ENCODE measurements around the gene DAPK2.
"Not testable (repeated sequence)": the region's sequence is repeated elsewhere in the genome, so short reads cannot be mapped to it uniquely, and the experiment has no call there.

The DAPK2 gene

GRCh38 chr15:64060716-64061115, 14.4 kb upstream of the DAPK2 start:
- TF ChIP-seq CTCF (IDR thresholded peaks at IDR 0.05; ENCODE audit: insufficient read depth, low read length) = no peak
- TF ChIP-seq POLR2AphosphoS5 (IDR thresholded peaks at IDR 0.05; ENCODE audit: low read depth) = no peak
- TF ChIP-seq, protein P1, sequence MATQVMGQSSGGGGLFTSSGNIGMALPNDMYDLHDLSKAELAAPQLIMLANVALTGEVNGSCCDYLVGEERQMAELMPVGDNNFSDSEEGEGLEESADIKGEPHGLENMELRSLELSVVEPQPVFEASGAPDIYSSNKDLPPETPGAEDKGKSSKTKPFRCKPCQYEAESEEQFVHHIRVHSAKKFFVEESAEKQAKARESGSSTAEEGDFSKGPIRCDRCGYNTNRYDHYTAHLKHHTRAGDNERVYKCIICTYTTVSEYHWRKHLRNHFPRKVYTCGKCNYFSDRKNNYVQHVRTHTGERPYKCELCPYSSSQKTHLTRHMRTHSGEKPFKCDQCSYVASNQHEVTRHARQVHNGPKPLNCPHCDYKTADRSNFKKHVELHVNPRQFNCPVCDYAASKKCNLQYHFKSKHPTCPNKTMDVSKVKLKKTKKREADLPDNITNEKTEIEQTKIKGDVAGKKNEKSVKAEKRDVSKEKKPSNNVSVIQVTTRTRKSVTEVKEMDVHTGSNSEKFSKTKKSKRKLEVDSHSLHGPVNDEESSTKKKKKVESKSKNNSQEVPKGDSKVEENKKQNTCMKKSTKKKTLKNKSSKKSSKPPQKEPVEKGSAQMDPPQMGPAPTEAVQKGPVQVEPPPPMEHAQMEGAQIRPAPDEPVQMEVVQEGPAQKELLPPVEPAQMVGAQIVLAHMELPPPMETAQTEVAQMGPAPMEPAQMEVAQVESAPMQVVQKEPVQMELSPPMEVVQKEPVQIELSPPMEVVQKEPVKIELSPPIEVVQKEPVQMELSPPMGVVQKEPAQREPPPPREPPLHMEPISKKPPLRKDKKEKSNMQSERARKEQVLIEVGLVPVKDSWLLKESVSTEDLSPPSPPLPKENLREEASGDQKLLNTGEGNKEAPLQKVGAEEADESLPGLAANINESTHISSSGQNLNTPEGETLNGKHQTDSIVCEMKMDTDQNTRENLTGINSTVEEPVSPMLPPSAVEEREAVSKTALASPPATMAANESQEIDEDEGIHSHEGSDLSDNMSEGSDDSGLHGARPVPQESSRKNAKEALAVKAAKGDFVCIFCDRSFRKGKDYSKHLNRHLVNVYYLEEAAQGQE (IDR thresholded peaks at IDR 0.05; ENCODE audit: insufficient replicate concordance, low read depth) = no peak
- TF ChIP-seq SPI1 (IDR thresholded peaks at IDR 0.05; ENCODE audit: borderline replicate concordance, low read depth) = no peak
- no peak for TF ChIP-seq GABPA (IDR thresholded peaks at IDR 0.05; ENCODE audit: low read depth)
- no peak for DNase-seq (ENCODE audit: low read depth in 1 of 2, low spot score in 1 of 2)
- no peaks in the 10 kb centered on the region for H3K27me3 ChIP-seq (ENCODE audit: insufficient read depth, poor library complexity, severe bottlenecking)
- no peak overlapping the region for H3K4me3 ChIP-seq (replicated peaks; ENCODE audit: insufficient read depth, low read length)
- H3K27ac ChIP-seq (replicated peaks) = no peak overlapping the region

- H3K4me3 ChIP-seq (replicated peaks; ENCODE audit: insufficient read depth, low read length); H3K27me3 ChIP-seq (ENCODE audit: insufficient read depth, poor library complexity, severe bottlenecking): not testable (repeated sequence)
- peak; percentile 35 to 73 for DNase-seq (ENCODE audit: low read depth in 1 of 2, low spot score in 1 of 2)
- peak overlapping the region; percentile 72 for H3K27ac ChIP-seq (replicated peaks)
These were observed 12.8 kb upstream of the DAPK2 start for GRCh38 chr15:64059104-64059503.

DNA sequence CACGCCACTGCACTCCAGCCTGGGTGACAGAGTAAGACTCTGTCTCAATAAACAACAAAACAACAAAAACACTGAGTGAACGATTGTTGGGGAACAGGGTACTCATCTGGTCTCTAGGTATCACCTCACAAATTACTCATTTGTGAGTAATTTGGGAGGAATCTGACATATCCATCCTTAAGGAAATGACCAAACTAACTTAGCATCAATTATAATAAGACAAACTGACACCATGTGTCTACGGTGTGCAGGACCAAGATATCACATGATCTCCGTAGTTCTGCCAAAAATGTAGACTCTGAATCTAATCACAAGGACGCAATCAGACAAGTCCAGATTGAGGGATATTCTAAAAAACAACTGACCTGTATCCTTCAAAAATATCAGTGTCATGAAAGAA, 12.0 kb upstream of the DAPK2 start:
- no peak for TF ChIP-seq CTCF (IDR thresholded peaks at IDR 0.05; ENCODE audit: insufficient read depth, low read length)
- no peak for TF ChIP-seq GABPA (IDR thresholded peaks at IDR 0.05; ENCODE audit: low read depth)
- no peak for TF ChIP-seq SPI1 (IDR thresholded peaks at IDR 0.05; ENCODE audit: borderline replicate concordance, low read depth)
- TF ChIP-seq, protein P1 (IDR thresholded peaks at IDR 0.05; ENCODE audit: insufficient replicate concordance, low read depth) = no peak
- TF ChIP-seq POLR2AphosphoS5 (IDR thresholded peaks at IDR 0.05; ENCODE audit: low read depth) = no peak
- Histone ChIP-seq H3K4me3 (replicated peaks; ENCODE audit: insufficient read depth, low read length) (no peak overlapping the region), H3K27ac (replicated peaks) (peak overlapping the region; percentile 72), H3K27me3 (ENCODE audit: insufficient read depth, poor library complexity, severe bottlenecking) (no peaks in the 10 kb centered on the region)
- DNase-seq (ENCODE audit: low read depth in 1 of 2, low spot score in 1 of 2) = no peak

- H3K4me3 ChIP-seq (replicated peaks; ENCODE audit: insufficient read depth, low read length); H3K27ac ChIP-seq (replicated peaks); DNase-seq (ENCODE audit: low read depth in 1 of 2, low spot score in 1 of 2); H3K27me3 ChIP-seq (ENCODE audit: insufficient read depth, poor library complexity, severe bottlenecking): not testable (repeated sequence)
These were observed 7.4 kb upstream of the DAPK2 start for GRCh38 chr15:64053674-64054073.

- no peak overlapping the region for H3K27ac ChIP-seq (replicated peaks)
- TF ChIP-seq SPI1 (IDR thresholded peaks at IDR 0.05; ENCODE audit: borderline replicate concordance, low read depth) (no peak), CTCF (IDR thresholded peaks at IDR 0.05; ENCODE audit: insufficient read depth, low read length) (no peak), POLR2AphosphoS5 (IDR thresholded peaks at IDR 0.05; ENCODE audit: low read depth) (no peak), GABPA (IDR thresholded peaks at IDR 0.05; ENCODE audit: low read depth) (no peak)
- TF ChIP-seq, protein P1 (IDR thresholded peaks at IDR 0.05; ENCODE audit: insufficient replicate concordance, low read depth) = no peak
- H3K27me3 ChIP-seq (ENCODE audit: insufficient read depth, poor library complexity, severe bottlenecking) = no peaks in the 10 kb centered on the region
- no peak for DNase-seq (ENCODE audit: low read depth in 1 of 2, low spot score in 1 of 2)
- no peak overlapping the region for H3K4me3 ChIP-seq (replicated peaks; ENCODE audit: insufficient read depth, low read length)
These were observed 6.7 kb upstream of the DAPK2 start for GRCh38 chr15:64052925-64053491.

All from HL-60 (cell line).